SK-N-SH (cell line): ENCODE data around the gene IL1RAP. TPM values are rescaled to one million over a fixed set of nuclear protein-coding genes. Genes with fewer than 3 reads are reported as not detected.

ENCODE experiments used
- CTCF ChIA-PET: fragments of 300-600, 350-600 bp; formaldehyde crosslinking; extraction: SDS; loops from one replicate; lab custom pipeline; 2021; lab: Yijun Ruan, JAX
- POLR2A ChIA-PET: fragments of 350-600 bp; sonication (Branson Sonifier 250); formaldehyde crosslinking; extraction: SDS; loops from one replicate; lab custom pipeline; 2020; ENCODE audit warnings: antibody characterized with exemption, inconsistent platforms; lab: Yijun Ruan, JAX
- DNase-seq: peaks from one replicate; pipeline ENCODE4 v3.0.0; 2012
- H2AFZ ChIP-seq: fragments of 200-600 bp; sonication (generic); 2 replicates; pipeline ENCODE4 v1.8.1; 2016; ENCODE audit warnings: antibody characterized with exemption, mild to moderate bottlenecking, low read depth
- H3F3A ChIP-seq: fragments of 200-600 bp; sonication (generic); replicated peaks from 2 replicates; pipeline ENCODE3; 2016; ENCODE audit warnings: antibody characterized with exemption, mild to moderate bottlenecking; ENCODE audit not compliant: insufficient read depth
- H3K27ac ChIP-seq, 2 experiments: fragments of 200-500 bp in 1 of 2; fragments of 200-600 bp in 1 of 2; sonication (Bioruptor generic) in 1 of 2; sonication (generic), shearing (Covaris generic) in 1 of 2; 2 replicates each; pipeline versions ENCODE4 v1.5.1 to v1.6.1; 2014 to 2016; ENCODE audit warnings: low read depth in 2 of 2, inconsistent platforms in 1 of 2, low read length in 1 of 2, mild to moderate bottlenecking in 1 of 2, mixed read lengths in 1 of 2
- H3K27me3 ChIP-seq: fragments of 200-600 bp; sonication (generic), shearing (Covaris generic); 2 replicates; pipeline ENCODE4 v1.6.1; 2016; ENCODE audit warnings: mixed run types; ENCODE audit not compliant: insufficient read depth
- H3K36me3 ChIP-seq, 2 experiments: fragments of 200-500 bp in 1 of 2; fragments of 200-600 bp in 1 of 2; sonication (Bioruptor generic) in 1 of 2; sonication (generic) in 1 of 2; replicated peaks in 1 of 2; 2 replicates each; pipeline versions ENCODE3 to v1.5.1; 2014 to 2016; ENCODE audit warnings: low read length in 1 of 2, mild to moderate bottlenecking in 1 of 2; ENCODE audit not compliant: insufficient read depth in 2 of 2, control insufficient read depth in 1 of 2
- H3K4me1 ChIP-seq, 2 experiments: fragments of 200-500 bp in 1 of 2; fragments of 200-600 bp in 1 of 2; sonication (Bioruptor generic) in 1 of 2; sonication (generic), shearing (Covaris generic) in 1 of 2; 2 replicates each; pipeline versions ENCODE4 v1.5.1 to v1.6.1; 2014 to 2016; ENCODE audit warnings: low read depth in 1 of 2, low read length in 1 of 2, mixed run types in 1 of 2; ENCODE audit not compliant: insufficient read depth in 2 of 2, control insufficient read depth in 1 of 2
- H3K4me2 ChIP-seq: fragments of 200-600 bp; sonication (generic), shearing (Covaris generic); 2 replicates; pipeline ENCODE4 v1.6.1; 2017; ENCODE audit warnings: mixed run types
- H3K4me3 ChIP-seq, 2 experiments: fragments of 200-500 bp in 1 of 2; fragments of 200-600 bp in 1 of 2; sonication (Bioruptor generic) in 1 of 2; sonication (generic), shearing (Covaris generic) in 1 of 2; 2 replicates each; pipeline versions ENCODE4 v1.5.1 to v1.8.1; 2014 to 2016; ENCODE audit warnings: low read depth in 2 of 2, inconsistent platforms in 1 of 2, low read length in 1 of 2, mild to moderate bottlenecking in 1 of 2, mixed read lengths in 1 of 2, moderate library complexity in 1 of 2
- H3K79me2 ChIP-seq: fragments of 200-600 bp; sonication (generic); 2 replicates; pipeline ENCODE4 v1.8.1; 2017; ENCODE audit warnings: mild to moderate bottlenecking; ENCODE audit not compliant: insufficient read depth
- H3K9ac ChIP-seq: fragments of 200-600 bp; sonication (generic); 2 replicates; pipeline ENCODE4 v1.6.1; 2017; ENCODE audit warnings: mixed run types
- H3K9me2 ChIP-seq: fragments of 200-600 bp; sonication (generic); 2 replicates; pipeline ENCODE4 v1.6.1; 2017; ENCODE audit warnings: mixed run types
- H3K9me3 ChIP-seq: fragments of 200-600 bp; sonication (generic); 2 replicates; pipeline ENCODE4 v1.6.1; 2017; ENCODE audit warnings: mixed run types, mild to moderate bottlenecking, moderate library complexity
- H4K20me1 ChIP-seq: fragments of 200-600 bp; sonication (generic); 2 replicates; pipeline ENCODE4 v1.6.1; 2017; ENCODE audit warnings: mild to moderate bottlenecking, mixed run types; ENCODE audit not compliant: insufficient read depth
- CHD2 ChIP-seq: fragments of 150-350 bp; IDR thresholded peaks from 2 replicates; pipeline ENCODE4 v1.6.1; 2018; ENCODE audit warnings: low read length; ENCODE audit not compliant: partially characterized antibody
- ELF1 ChIP-seq: IDR thresholded peaks from 2 replicates; pipeline ENCODE4 v1.4.0; 2012
- EZH2phosphoT487 ChIP-seq: fragments of 200-600 bp; sonication (generic); IDR thresholded peaks from 2 replicates; pipeline ENCODE4 v1.6.1; 2017; ENCODE audit warnings: low read depth, mixed run types, mild to moderate bottlenecking, antibody characterized with exemption, moderate library complexity, borderline replicate concordance
- FOSL2 ChIP-seq: IDR thresholded peaks from 2 replicates; pipeline ENCODE4 v1.4.0; 2012; ENCODE audit warnings: low read depth, mild to moderate bottlenecking, moderate library complexity, borderline replicate concordance
- FOXJ3 ChIP-seq: sonication (generic); formaldehyde crosslinking; IDR thresholded peaks from 2 replicates; pipeline ENCODE4 v1.5.1; 2020; ENCODE audit warnings: mild to moderate bottlenecking, missing genetic modification reagents
- FOXM1 ChIP-seq: IDR thresholded peaks from 2 replicates; pipeline ENCODE4 v1.4.0; 2012; ENCODE audit warnings: low read depth, mild to moderate bottlenecking
- GABPA ChIP-seq: IDR thresholded peaks from 2 replicates; pipeline ENCODE4 v1.4.0; 2012; ENCODE audit warnings: low read depth, mild to moderate bottlenecking
- GATA2 ChIP-seq: sonication (generic); formaldehyde crosslinking; IDR thresholded peaks from 2 replicates; pipeline ENCODE4 v1.5.0; 2020; ENCODE audit warnings: mild to moderate bottlenecking, missing genetic modification reagents
- MEF2A ChIP-seq: IDR thresholded peaks from 2 replicates; pipeline ENCODE4 v1.4.0; 2012; ENCODE audit warnings: low read depth, borderline replicate concordance
- MXI1 ChIP-seq: IDR thresholded peaks from 2 replicates; pipeline ENCODE4 v1.6.1; 2012; ENCODE audit warnings: mild to moderate bottlenecking, low read depth, low read length, improper control_type of control experiment
- NFIC ChIP-seq: IDR thresholded peaks from 2 replicates; pipeline ENCODE4 v1.4.0; 2012; ENCODE audit warnings: borderline replicate concordance
- NRF1 ChIP-seq: IDR thresholded peaks from 2 replicates; pipeline ENCODE4 v1.6.1; 2012; ENCODE audit warnings: low read depth, mild to moderate bottlenecking, low read length
- PBX3 ChIP-seq: IDR thresholded peaks from 2 replicates; pipeline ENCODE4; 2012
- POLR2AphosphoS5 ChIP-seq: IDR thresholded peaks from 2 replicates; pipeline ENCODE4 v1.6.1; 2012; ENCODE audit warnings: low read depth, low read length
- REST ChIP-seq: IDR thresholded peaks from 2 replicates; pipeline ENCODE4 v1.6.1; 2012; ENCODE audit warnings: mild to moderate bottlenecking, low read depth, low read length, moderate library complexity
- SMC3 ChIP-seq: IDR thresholded peaks from 2 replicates; pipeline ENCODE4 v1.6.1; 2012; ENCODE audit warnings: low read depth, low read length, improper control_type of control experiment
- TCF12 ChIP-seq: IDR thresholded peaks from 2 replicates; pipeline ENCODE4 v1.4.0; 2012
- TEAD4 ChIP-seq: IDR thresholded peaks from 2 replicates; pipeline ENCODE4 v1.4.0; 2012; ENCODE audit warnings: mild to moderate bottlenecking, borderline replicate concordance; ENCODE audit not compliant: insufficient read depth
- USF1 ChIP-seq: IDR thresholded peaks from 2 replicates; pipeline ENCODE4 v1.4.0; 2012; ENCODE audit warnings: low read depth, borderline replicate concordance
- USF2 ChIP-seq: fragments of 150-350 bp; IDR thresholded peaks from 2 replicates; pipeline ENCODE4 v1.6.1; 2017; ENCODE audit warnings: antibody characterized with exemption, low read length, low read depth, borderline replicate concordance
- YY1 ChIP-seq: IDR thresholded peaks from 2 replicates; pipeline ENCODE4 v1.4.0; 2012; ENCODE audit warnings: low read depth, mild to moderate bottlenecking
- ZBTB33 ChIP-seq: IDR thresholded peaks from 2 replicates; pipeline ENCODE4 v1.4.0; 2012; ENCODE audit warnings: low read depth, borderline replicate concordance
- WGBS: methylation state at CpG from one replicate; pipeline ENCODE4 v1.1.6; 2017; ENCODE audit warnings: low lambda C conversion rate; 5-methylcytosine and 5-hydroxymethylcytosine counted together
- polyA plus RNA-seq, 3 experiments: library from polyadenylated mRNA; depleted of rRNA; stranded (reverse); fragments of >200 nt; gene quantifications; 2 replicates each; pipeline ENCODE4 v1.2.3, GENCODE V29; 2012

IL1RAP gene
- polyA plus RNA-seq, 1 of the 3 experiments (the other 2 are of a cell fraction): 7.6 TPM

- H3K4me3 ChIP-seq: no peak overlapping the region
- H3K9ac ChIP-seq: no peak overlapping the region
- no peaks in the 10 kb centered on the region for H4K20me1 ChIP-seq
- H3K27me3 ChIP-seq: no peaks in the 10 kb centered on the region
- 15% methylated on average over 2 of the region's 2 CpGs for WGBS
- H3K36me3 ChIP-seq: no peaks in the 10 kb centered on the region
- no peak overlapping the region for H2AFZ ChIP-seq
- H3K27ac ChIP-seq: no peak overlapping the region
- POLR2A ChIA-PET: no interaction called here
- CTCF ChIA-PET: no interaction called here
- H3F3A ChIP-seq: peaks cover 2% of the 10 kb centered on the region
- no peaks in the 10 kb centered on the region; the same call in 1 of the 2 replicates for H3K79me2 ChIP-seq
- TF ChIP-seq FOSL2: no peak
- no peak for TF ChIP-seq EZH2phosphoT487
- TF ChIP-seq ELF1: no peak
- no peak for TF ChIP-seq NRF1
- TF ChIP-seq CHD2: no peak
- TF ChIP-seq TEAD4: no peak
- no peak for TF ChIP-seq USF2
- H3K4me2 ChIP-seq: no peak overlapping the region
- no peaks in the 10 kb centered on the region for H3K9me3 ChIP-seq
- peaks cover 0 to 44% of the 10 kb centered on the region in 2 experiments; a peak in 1 of 4 replicates for H3K4me1 ChIP-seq
- no peaks in the 10 kb centered on the region for H3K9me2 ChIP-seq
- no peak for DNase-seq
These were observed 24.4 kb downstream of the IL1RAP start for GRCh38 chr3:190538288-190538687.

GRCh38 chr3:190539526-190539925 lies 25.6 kb downstream of the IL1RAP start:
- POLR2A ChIA-PET: no interaction called here
- H3F3A ChIP-seq: no peaks in the 10 kb centered on the region
- no peaks in the 10 kb centered on the region for H4K20me1 ChIP-seq
- DNase-seq: no peak
- H3K4me3 ChIP-seq: no peak overlapping the region
- H3K4me1 ChIP-seq: peaks cover 0 to 36% of the 10 kb centered on the region in 2 experiments; a peak in 1 of 4 replicates
- CTCF ChIA-PET: no interaction called here
- no peaks in the 10 kb centered on the region; the same call in 1 of the 2 replicates for H3K79me2 ChIP-seq
- no peaks in the 10 kb centered on the region for H3K9me2 ChIP-seq
- H3K4me2 ChIP-seq: no peak overlapping the region
- WGBS: 35% methylated on average over 3 of the region's 3 CpGs
- H3K27me3 ChIP-seq: no peaks in the 10 kb centered on the region
- no peak overlapping the region for H2AFZ ChIP-seq
- H3K9ac ChIP-seq: no peak overlapping the region
- H3K9me3 ChIP-seq: no peaks in the 10 kb centered on the region
- H3K27ac ChIP-seq: no peak overlapping the region
- no peaks in the 10 kb centered on the region for H3K36me3 ChIP-seq
- TF ChIP-seq FOXM1 (no peak), USF1 (no peak), MEF2A (no peak), POLR2AphosphoS5 (no peak), GABPA (no peak), EZH2phosphoT487 (no peak), FOXJ3 (CRISPR knock-in tag) (no peak), REST (no peak), TCF12 (no peak), TEAD4 (no peak), ZBTB33 (no peak), CHD2 (no peak), SMC3 (no peak), YY1 (no peak), PBX3 (no peak), MXI1 (no peak), GATA2 (no peak), NFIC (no peak)
